Limb (tissue), 2 donors: ENCODE results near the gene CYFIP2.
A peak's percentile ranks its signal among the peaks of the same experiment; 100 is the strongest.

Experiments used
- DNase-seq, 2 donors: peaks; one replicate each; pipeline ENCODE4 v3.0.0-alpha.2; 2016; ENCODE audit errors: extremely low spot score in 2 of 2

CYFIP2 gene

GRCh38 chr5:157356576-157356975 is 90.7 kb downstream of the CYFIP2 start:
- DNase-seq = no peak

GRCh38 chr5:157357823-157358222 is 91.9 kb downstream of the CYFIP2 start:
- DNase-seq = no peak

- no peak for DNase-seq
These were observed 92.9 kb downstream of the CYFIP2 start for GRCh38 chr5:157358871-157359270.

- DNase-seq = no peak
These were observed 93.6 kb downstream of the CYFIP2 start for GRCh38 chr5:157359356-157360055.

- no peak for DNase-seq
These were observed 96.1 kb downstream of the CYFIP2 start for GRCh38 chr5:157362012-157362411.

- no peak for DNase-seq
These were observed 96.6 kb downstream of the CYFIP2 start for GRCh38 chr5:157362502-157362901.

- no peak for DNase-seq
These were observed 97.1 kb downstream of the CYFIP2 start for GRCh38 chr5:157362982-157363381.

- no peak for DNase-seq
These were observed 99.8 kb downstream of the CYFIP2 start for GRCh38 chr5:157365732-157366131.

GRCh38 chr5:157366741-157367674 is 101.1 kb downstream of the CYFIP2 start:
- no peak for DNase-seq

- peak in 1 of 2 donors; percentile 17 for DNase-seq
These were observed 103.6 kb downstream of the CYFIP2 start for GRCh38 chr5:157369507-157369906.

- DNase-seq = peak in 1 of 2 donors; percentile 49
These were observed 105.0 kb downstream of the CYFIP2 start for GRCh38 chr5:157370967-157371366.

- no peak for DNase-seq
These were observed 105.9 kb downstream of the CYFIP2 start for GRCh38 chr5:157371655-157372471.

- no peak for DNase-seq
These were observed 106.5 kb downstream of the CYFIP2 start for GRCh38 chr5:157372472-157372822.

GRCh38 chr5:157378509-157378908 is 112.6 kb downstream of the CYFIP2 start:
- no peak for DNase-seq

- no peak for DNase-seq
These were observed 114.1 kb downstream of the CYFIP2 start for GRCh38 chr5:157379983-157380382.

- DNase-seq = peak in 1 of 2 donors; percentile 8
These were observed 115.8 kb downstream of the CYFIP2 start for GRCh38 chr5:157381746-157382145.

- DNase-seq = no peak
These were observed 117.3 kb downstream of the CYFIP2 start for GRCh38 chr5:157382996-157383800.

- DNase-seq = peak; percentile 50 to 90
These were observed 119.2 kb downstream of the CYFIP2 start for GRCh38 chr5:157384971-157385709.

- DNase-seq = no peak
These were observed 121.2 kb downstream of the CYFIP2 start for GRCh38 chr5:157387041-157387563.

- peak in 1 of 2 donors; percentile 78 for DNase-seq
These were observed 121.8 kb downstream of the CYFIP2 start for GRCh38 chr5:157387683-157388093.
